GM21723 (cell line): ENCODE results near the gene TMC1.
"Not testable (repeated sequence)": the region's sequence is repeated elsewhere in the genome, so short reads cannot be mapped to it uniquely, and the experiment has no call there.

Source experiments
- ATAC-seq: cut with Tn5 transposase; IDR thresholded peaks from one replicate; pipeline ENCODE4 v1.9.1; 2021; ENCODE audit warnings: mild to moderate bottlenecking, moderate library complexity; ENCODE audit not compliant: unreplicated experiment

Gene TMC1

GRCh38 chr9:72524820-72525540 is 3.6 kb downstream of the TMC1 start:
- no peak for ATAC-seq

- peak; percentile 86 for ATAC-seq
These were observed 5.7 kb downstream of the TMC1 start for GRCh38 chr9:72526901-72527800.

GRCh38 chr9:72527801-72528195 is 6.4 kb downstream of the TMC1 start:
- ATAC-seq = peak; percentile 3

GRCh38 chr9:72529531-72529930 is 8.1 kb downstream of the TMC1 start:
- ATAC-seq = no peak

GRCh38 chr9:72533322-72533721 is 11.9 kb downstream of the TMC1 start:
- ATAC-seq = no peak

- ATAC-seq = no peak
These were observed 13.5 kb downstream of the TMC1 start for GRCh38 chr9:72534931-72535330.

GRCh38 chr9:72537011-72537545 is 15.7 kb downstream of the TMC1 start:
- no peak for ATAC-seq

- ATAC-seq = no peak
These were observed 16.3 kb downstream of the TMC1 start for GRCh38 chr9:72537671-72538070.

GRCh38 chr9:72538921-72539702 is 17.7 kb downstream of the TMC1 start:
- ATAC-seq = no peak

GRCh38 chr9:72539824-72540347 is 18.5 kb downstream of the TMC1 start:
- no peak for ATAC-seq

GRCh38 chr9:72540348-72540873 is 19.0 kb downstream of the TMC1 start:
- no peak for ATAC-seq

- not testable (repeated sequence) for ATAC-seq
These were observed 21.1 kb downstream of the TMC1 start for GRCh38 chr9:72542537-72542833.

- no peak for ATAC-seq
These were observed 21.5 kb downstream of the TMC1 start for GRCh38 chr9:72542917-72543316.

- ATAC-seq = no peak
These were observed 29.9 kb downstream of the TMC1 start for GRCh38 chr9:72551306-72551705.

GRCh38 chr9:72552356-72552755 is 30.9 kb downstream of the TMC1 start:
- ATAC-seq = no peak

GRCh38 chr9:72554221-72554641 is 32.8 kb downstream of the TMC1 start:
- no peak for ATAC-seq

GRCh38 chr9:72557549-72557948 is 36.1 kb downstream of the TMC1 start:
- no peak for ATAC-seq

- ATAC-seq = no peak
These were observed 38.7 kb downstream of the TMC1 start for GRCh38 chr9:72560086-72560485.

- ATAC-seq = no peak
These were observed 42.4 kb downstream of the TMC1 start for GRCh38 chr9:72563806-72564205.

- no peak for ATAC-seq
These were observed 43.3 kb downstream of the TMC1 start for GRCh38 chr9:72564479-72565281.
